Measurements from ENCODE around the gene VSTM2B. TPM values are rescaled to one million over a fixed set of nuclear protein-coding genes. Genes with fewer than 3 reads are reported as not detected.

VSTM2B gene
- total RNA-seq, 1 experiment from 2014 or later, result 0.31 TPM

DNA sequence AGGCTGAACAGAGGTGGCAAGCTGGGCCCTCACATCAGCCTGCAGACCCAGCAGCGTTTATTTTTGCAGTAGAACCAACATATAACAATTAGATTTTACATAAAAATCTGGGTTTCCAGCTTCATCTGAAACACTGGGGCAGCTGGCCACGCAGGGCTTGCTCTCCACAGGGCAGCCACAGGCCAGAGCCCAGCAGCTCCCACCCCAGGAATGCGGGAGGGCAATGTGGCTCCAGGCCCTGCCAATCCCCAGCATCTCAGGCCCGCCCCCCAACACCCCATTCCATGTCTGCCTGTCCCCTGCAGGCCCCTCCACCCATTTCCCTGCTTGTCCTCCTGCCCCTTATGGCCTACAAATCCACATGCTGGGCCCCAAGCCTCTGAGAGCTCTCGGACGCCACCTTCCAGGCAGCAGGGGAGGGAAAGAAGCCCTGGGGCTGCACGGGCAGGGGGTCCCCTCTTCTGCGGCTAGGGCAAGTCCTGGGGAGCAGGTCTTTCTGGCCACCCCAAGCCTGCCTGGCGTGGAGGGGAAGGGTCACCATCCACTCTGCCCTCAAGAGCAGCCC is 15.0 kb upstream of the VSTM2B start:
- H3K79me2 ChIP-seq (ENCODE audit: insufficient read depth, low read length), result no peaks in the 10 kb centered on the region
- H4K5ac ChIP-seq (ENCODE audit: insufficient read length, low read depth, low read length), result no peak overlapping the region
- H3K79me1 ChIP-seq (ENCODE audit: insufficient read depth, low read depth, low read length, poor library complexity, severe bottlenecking), result no peaks in the 10 kb centered on the region
- H3K4ac ChIP-seq (ENCODE audit: low read depth, low read length), result no peak overlapping the region
- H3K9ac ChIP-seq (ENCODE audit: extremely low read depth, insufficient read length, low read length), result no peak overlapping the region
- H3K18ac ChIP-seq (ENCODE audit: insufficient read length, low read depth, low read length), result peak overlapping the region; percentile 34
- WGBS (ENCODE audit: extremely low coverage, insufficient read length, low lambda C conversion rate), result no CpG with 5 or more reads among the region's 9 CpGs
- no peak overlapping the region for H2BK5ac ChIP-seq (ENCODE audit: insufficient read length, low read length)
- H3K9me3 ChIP-seq (ENCODE audit: control insufficient read depth, low read depth, low read length), result no peaks in the 10 kb centered on the region
- H3K27me3 ChIP-seq (ENCODE audit: insufficient read depth, low read length), result no peaks in the 10 kb centered on the region
- no peak overlapping the region for H2BK15ac ChIP-seq (ENCODE audit: low read depth, low read length)
- no peak overlapping the region for H2AK5ac ChIP-seq (ENCODE audit: insufficient read length, low read length)
- H3K23ac ChIP-seq (ENCODE audit: insufficient read length, low read depth, low read length), result no peak overlapping the region
- DNase-seq, result no peak
- Mint-ChIP-seq H3K27me3 (ENCODE audit: low read depth) (peaks cover 28% of the 10 kb centered on the region), H3K36me3 (ENCODE audit: insufficient read depth in 1 of 3, low read depth in 3 of 3) (no peaks in the 10 kb centered on the region), H3K9me3 (no peaks in the 10 kb centered on the region; a peak in 3 of 5 replicates), H3K4me1 (peaks cover 10 to 14% of the 10 kb centered on the region in 2 experiments), H3K27ac (no peak overlapping the region), H3K4me3 (no peak overlapping the region; a peak in 1 of 5 replicates)
- H4K20me1 ChIP-seq (ENCODE audit: control insufficient read depth, insufficient read depth, insufficient read length), result no peaks in the 10 kb centered on the region
- H3K4me2 ChIP-seq (ENCODE audit: insufficient read depth, insufficient read length, low read length), result no peak overlapping the region
- no peaks in the 10 kb centered on the region for H3K23me2 ChIP-seq (ENCODE audit: insufficient read length, low read depth, low read length, poor library complexity, severe bottlenecking)
- H2BK120ac ChIP-seq (ENCODE audit: low read depth, low read length, poor library complexity, severe bottlenecking), result no peak overlapping the region
- no peaks in the 10 kb centered on the region; the same call in 1 of the 2 replicates for H3K4me1 ChIP-seq (ENCODE audit: insufficient read depth, low read length)
- no peak overlapping the region for H2BK12ac ChIP-seq (ENCODE audit: insufficient read length, low read depth, low read length)
- no peak overlapping the region; the same call in 1 of the 2 replicates for H3K14ac ChIP-seq (ENCODE audit: insufficient read depth, low read length)
- H2AFZ ChIP-seq (ENCODE audit: low read length), result no peak overlapping the region
- H4K8ac ChIP-seq (replicated peaks; ENCODE audit: insufficient read length, low read depth, low read length), result no peak overlapping the region
- TF ChIP-seq, protein P1, sequence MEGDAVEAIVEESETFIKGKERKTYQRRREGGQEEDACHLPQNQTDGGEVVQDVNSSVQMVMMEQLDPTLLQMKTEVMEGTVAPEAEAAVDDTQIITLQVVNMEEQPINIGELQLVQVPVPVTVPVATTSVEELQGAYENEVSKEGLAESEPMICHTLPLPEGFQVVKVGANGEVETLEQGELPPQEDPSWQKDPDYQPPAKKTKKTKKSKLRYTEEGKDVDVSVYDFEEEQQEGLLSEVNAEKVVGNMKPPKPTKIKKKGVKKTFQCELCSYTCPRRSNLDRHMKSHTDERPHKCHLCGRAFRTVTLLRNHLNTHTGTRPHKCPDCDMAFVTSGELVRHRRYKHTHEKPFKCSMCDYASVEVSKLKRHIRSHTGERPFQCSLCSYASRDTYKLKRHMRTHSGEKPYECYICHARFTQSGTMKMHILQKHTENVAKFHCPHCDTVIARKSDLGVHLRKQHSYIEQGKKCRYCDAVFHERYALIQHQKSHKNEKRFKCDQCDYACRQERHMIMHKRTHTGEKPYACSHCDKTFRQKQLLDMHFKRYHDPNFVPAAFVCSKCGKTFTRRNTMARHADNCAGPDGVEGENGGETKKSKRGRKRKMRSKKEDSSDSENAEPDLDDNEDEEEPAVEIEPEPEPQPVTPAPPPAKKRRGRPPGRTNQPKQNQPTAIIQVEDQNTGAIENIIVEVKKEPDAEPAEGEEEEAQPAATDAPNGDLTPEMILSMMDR (conservative IDR thresholded peaks at IDR 0.05), result no peak
- H3T11ph ChIP-seq (ENCODE audit: low read length), result no peak overlapping the region
- no peak overlapping the region for H4K91ac ChIP-seq (ENCODE audit: insufficient read length, low read depth, low read length)
- H2BK20ac ChIP-seq (ENCODE audit: low read depth, low read length, poor library complexity, severe bottlenecking), result no peak overlapping the region
- no peak overlapping the region for H3K56ac ChIP-seq (ENCODE audit: insufficient read length, low read depth, low read length)
- H3K27ac ChIP-seq (ENCODE audit: insufficient read length, low read depth, low read length), result no peak overlapping the region
